ENCODE results near the gene MGME1. TPM values are rescaled to one million over a fixed set of nuclear protein-coding genes. Genes with fewer than 3 reads are reported as not detected.

The MGME1 gene
- total and polyA plus RNA-seq, 2 of the 13 experiments (the other 11 are each of a cell fraction or from before 2014, with no cell fraction given): 36.7 to 66.6 TPM

DNA sequence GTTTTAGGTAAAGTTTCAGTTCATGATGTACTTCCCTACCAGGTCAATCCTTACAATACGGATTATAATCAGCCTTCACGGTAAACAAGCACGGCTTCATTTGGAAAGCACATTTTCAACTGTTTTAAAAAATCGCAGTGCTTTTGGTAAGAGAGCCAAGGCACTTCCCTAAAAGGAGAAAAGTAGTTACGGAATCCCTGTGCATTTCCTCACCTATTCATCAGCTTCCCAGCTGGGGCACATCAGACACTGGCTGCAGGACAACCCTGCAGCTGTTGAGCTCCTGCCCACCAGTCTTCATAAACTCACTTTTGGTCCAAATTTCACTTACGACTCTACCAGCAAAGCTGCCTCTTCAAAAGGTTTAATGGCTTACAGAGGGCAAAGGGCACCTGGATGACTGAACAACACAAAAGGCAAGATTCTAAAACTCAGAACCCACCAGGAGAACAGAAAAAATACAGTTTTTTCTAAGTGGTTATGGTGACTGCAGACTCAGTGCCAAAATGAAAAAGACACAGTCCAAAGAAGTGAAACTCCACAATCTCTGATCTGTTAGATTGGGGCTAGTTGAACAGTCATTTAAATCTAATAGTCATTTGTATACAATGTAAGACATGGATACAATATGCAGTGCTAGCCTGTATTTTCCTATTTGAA lies 7.8 kb upstream of the MGME1 start (continued):
- TF ChIP-seq, protein P1, sequence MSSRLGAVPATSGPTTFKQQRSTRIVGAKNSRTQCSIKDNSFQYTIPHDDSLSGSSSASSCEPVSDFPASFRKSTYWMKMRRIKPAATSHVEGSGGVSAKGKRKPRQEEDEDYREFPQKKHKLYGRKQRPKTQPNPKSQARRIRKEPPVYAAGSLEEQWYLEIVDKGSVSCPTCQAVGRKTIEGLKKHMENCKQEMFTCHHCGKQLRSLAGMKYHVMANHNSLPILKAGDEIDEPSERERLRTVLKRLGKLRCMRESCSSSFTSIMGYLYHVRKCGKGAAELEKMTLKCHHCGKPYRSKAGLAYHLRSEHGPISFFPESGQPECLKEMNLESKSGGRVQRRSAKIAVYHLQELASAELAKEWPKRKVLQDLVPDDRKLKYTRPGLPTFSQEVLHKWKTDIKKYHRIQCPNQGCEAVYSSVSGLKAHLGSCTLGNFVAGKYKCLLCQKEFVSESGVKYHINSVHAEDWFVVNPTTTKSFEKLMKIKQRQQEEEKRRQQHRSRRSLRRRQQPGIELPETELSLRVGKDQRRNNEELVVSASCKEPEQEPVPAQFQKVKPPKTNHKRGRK (CRISPR knock-in tag; IDR thresholded peaks at IDR 0.05): peak; percentile 53; the same call in 1 of the 2 replicates
- TF ChIP-seq NCOA5 (CRISPR knock-in tag; IDR thresholded peaks at IDR 0.05) (peak; percentile 92; the same call in 1 of the 2 replicates), ZNF614 (CRISPR knock-in tag; IDR thresholded peaks at IDR 0.05; ENCODE audit: borderline replicate concordance) (peak; percentile 69; the same call in 1 of the 2 replicates), ZSCAN9 (CRISPR knock-in tag; IDR thresholded peaks at IDR 0.05; ENCODE audit: borderline replicate concordance) (peak; percentile 78), KDM6A (CRISPR knock-in tag; IDR thresholded peaks at IDR 0.05; ENCODE audit: low read depth) (peak; percentile 74), SIX1 (CRISPR knock-in tag; IDR thresholded peaks at IDR 0.05; ENCODE audit: borderline replicate concordance) (0 out of 2 replicates have a peak, but pooled peaks have one; percentile 13), IRF2 (CRISPR knock-in tag; IDR thresholded peaks at IDR 0.05) (peak; percentile 73), ASH2L (IDR thresholded peaks at IDR 0.05; ENCODE audit: insufficient read length, low read depth, low read length) (peak; percentile 87), ZNF510 (CRISPR knock-in tag; IDR thresholded peaks at IDR 0.05; ENCODE audit: low read depth) (no peak), ARID2 (CRISPR knock-in tag; IDR thresholded peaks at IDR 0.05; ENCODE audit: borderline replicate concordance) (peak; percentile 48; the same call in 1 of the 2 replicates), NFYC (CRISPR knock-in tag; IDR thresholded peaks at IDR 0.05) (0 out of 2 replicates have a peak, but pooled peaks have one; percentile 20), MED13 (CRISPR knock-in tag; IDR thresholded peaks at IDR 0.05) (peak; percentile 62; the same call in 1 of the 2 replicates), ZNF7 (CRISPR knock-in tag; IDR thresholded peaks at IDR 0.05) (no peak), ZSCAN30 (CRISPR knock-in tag; IDR thresholded peaks at IDR 0.05) (no peak), FOXP1 (IDR thresholded peaks at IDR 0.05) (no peak), FOXP1 (CRISPR knock-in tag; IDR thresholded peaks at IDR 0.05) (peak; percentile 59)
- TF ChIP-seq, protein P2, sequence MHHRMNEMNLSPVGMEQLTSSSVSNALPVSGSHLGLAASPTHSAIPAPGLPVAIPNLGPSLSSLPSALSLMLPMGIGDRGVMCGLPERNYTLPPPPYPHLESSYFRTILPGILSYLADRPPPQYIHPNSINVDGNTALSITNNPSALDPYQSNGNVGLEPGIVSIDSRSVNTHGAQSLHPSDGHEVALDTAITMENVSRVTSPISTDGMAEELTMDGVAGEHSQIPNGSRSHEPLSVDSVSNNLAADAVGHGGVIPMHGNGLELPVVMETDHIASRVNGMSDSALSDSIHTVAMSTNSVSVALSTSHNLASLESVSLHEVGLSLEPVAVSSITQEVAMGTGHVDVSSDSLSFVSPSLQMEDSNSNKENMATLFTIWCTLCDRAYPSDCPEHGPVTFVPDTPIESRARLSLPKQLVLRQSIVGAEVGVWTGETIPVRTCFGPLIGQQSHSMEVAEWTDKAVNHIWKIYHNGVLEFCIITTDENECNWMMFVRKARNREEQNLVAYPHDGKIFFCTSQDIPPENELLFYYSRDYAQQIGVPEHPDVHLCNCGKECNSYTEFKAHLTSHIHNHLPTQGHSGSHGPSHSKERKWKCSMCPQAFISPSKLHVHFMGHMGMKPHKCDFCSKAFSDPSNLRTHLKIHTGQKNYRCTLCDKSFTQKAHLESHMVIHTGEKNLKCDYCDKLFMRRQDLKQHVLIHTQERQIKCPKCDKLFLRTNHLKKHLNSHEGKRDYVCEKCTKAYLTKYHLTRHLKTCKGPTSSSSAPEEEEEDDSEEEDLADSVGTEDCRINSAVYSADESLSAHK (CRISPR knock-in tag; IDR thresholded peaks at IDR 0.05; ENCODE audit: borderline replicate concordance): peak; percentile 80; the same call in 1 of the 2 replicates
- TF ChIP-seq, protein P3, sequence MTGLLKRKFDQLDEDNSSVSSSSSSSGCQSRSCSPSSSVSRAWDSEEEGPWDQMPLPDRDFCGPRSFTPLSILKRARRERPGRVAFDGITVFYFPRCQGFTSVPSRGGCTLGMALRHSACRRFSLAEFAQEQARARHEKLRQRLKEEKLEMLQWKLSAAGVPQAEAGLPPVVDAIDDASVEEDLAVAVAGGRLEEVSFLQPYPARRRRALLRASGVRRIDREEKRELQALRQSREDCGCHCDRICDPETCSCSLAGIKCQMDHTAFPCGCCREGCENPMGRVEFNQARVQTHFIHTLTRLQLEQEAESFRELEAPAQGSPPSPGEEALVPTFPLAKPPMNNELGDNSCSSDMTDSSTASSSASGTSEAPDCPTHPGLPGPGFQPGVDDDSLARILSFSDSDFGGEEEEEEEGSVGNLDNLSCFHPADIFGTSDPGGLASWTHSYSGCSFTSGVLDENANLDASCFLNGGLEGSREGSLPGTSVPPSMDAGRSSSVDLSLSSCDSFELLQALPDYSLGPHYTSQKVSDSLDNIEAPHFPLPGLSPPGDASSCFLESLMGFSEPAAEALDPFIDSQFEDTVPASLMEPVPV (CRISPR knock-in tag; IDR thresholded peaks at IDR 0.05): 0 out of 2 replicates have a peak, but pooled peaks have one; percentile 37
- TF ChIP-seq, protein P4, sequence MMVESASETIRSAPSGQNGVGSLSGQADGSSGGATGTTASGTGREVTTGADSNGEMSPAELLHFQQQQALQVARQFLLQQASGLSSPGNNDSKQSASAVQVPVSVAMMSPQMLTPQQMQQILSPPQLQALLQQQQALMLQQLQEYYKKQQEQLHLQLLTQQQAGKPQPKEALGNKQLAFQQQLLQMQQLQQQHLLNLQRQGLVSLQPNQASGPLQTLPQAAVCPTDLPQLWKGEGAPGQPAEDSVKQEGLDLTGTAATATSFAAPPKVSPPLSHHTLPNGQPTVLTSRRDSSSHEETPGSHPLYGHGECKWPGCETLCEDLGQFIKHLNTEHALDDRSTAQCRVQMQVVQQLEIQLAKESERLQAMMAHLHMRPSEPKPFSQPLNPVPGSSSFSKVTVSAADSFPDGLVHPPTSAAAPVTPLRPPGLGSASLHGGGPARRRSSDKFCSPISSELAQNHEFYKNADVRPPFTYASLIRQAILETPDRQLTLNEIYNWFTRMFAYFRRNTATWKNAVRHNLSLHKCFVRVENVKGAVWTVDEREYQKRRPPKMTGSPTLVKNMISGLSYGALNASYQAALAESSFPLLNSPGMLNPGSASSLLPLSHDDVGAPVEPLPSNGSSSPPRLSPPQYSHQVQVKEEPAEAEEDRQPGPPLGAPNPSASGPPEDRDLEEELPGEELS (CRISPR knock-in tag; IDR thresholded peaks at IDR 0.05): peak; percentile 73
- TF ChIP-seq, protein P5, sequence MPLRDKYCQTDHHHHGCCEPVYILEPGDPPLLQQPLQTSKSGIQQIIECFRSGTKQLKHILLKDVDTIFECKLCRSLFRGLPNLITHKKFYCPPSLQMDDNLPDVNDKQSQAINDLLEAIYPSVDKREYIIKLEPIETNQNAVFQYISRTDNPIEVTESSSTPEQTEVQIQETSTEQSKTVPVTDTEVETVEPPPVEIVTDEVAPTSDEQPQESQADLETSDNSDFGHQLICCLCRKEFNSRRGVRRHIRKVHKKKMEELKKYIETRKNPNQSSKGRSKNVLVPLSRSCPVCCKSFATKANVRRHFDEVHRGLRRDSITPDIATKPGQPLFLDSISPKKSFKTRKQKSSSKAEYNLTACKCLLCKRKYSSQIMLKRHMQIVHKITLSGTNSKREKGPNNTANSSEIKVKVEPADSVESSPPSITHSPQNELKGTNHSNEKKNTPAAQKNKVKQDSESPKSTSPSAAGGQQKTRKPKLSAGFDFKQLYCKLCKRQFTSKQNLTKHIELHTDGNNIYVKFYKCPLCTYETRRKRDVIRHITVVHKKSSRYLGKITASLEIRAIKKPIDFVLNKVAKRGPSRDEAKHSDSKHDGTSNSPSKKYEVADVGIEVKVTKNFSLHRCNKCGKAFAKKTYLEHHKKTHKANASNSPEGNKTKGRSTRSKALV (CRISPR knock-in tag; IDR thresholded peaks at IDR 0.05): peak; percentile 86

All from HepG2 (cell line).